Measurements from ENCODE around the gene COBL.

Gene COBL

GRCh38 chr7:51021906-51022570 lies 294.6 kb downstream of the COBL start:
- no peak for DNase-seq (ENCODE audit: low read depth in 3 of 3)

- DNase-seq (ENCODE audit: low read depth in 3 of 3): no peak
These were observed 295.7 kb downstream of the COBL start for GRCh38 chr7:51020944-51021343.

- no peak for DNase-seq (ENCODE audit: low read depth in 3 of 3)
These were observed 296.4 kb downstream of the COBL start for GRCh38 chr7:51019891-51020870.

GRCh38 chr7:51019191-51019844 lies 297.3 kb downstream of the COBL start:
- DNase-seq (ENCODE audit: low read depth in 3 of 3): no peak

GRCh38 chr7:51017576-51018535 lies 298.8 kb downstream of the COBL start:
- no peak for DNase-seq (ENCODE audit: low read depth in 3 of 3)

GRCh38 chr7:51016546-51016945 lies 300.1 kb downstream of the COBL start:
- no peak for DNase-seq (ENCODE audit: low read depth in 3 of 3)

GRCh38 chr7:51015581-51015980 lies 301.0 kb downstream of the COBL start:
- no peak for DNase-seq (ENCODE audit: low read depth in 3 of 3)

GRCh38 chr7:51014811-51015210 lies 301.8 kb downstream of the COBL start:
- no peak for DNase-seq (ENCODE audit: low read depth in 3 of 3)

GRCh38 chr7:51013861-51014511 lies 302.6 kb downstream of the COBL start:
- no peak for DNase-seq (ENCODE audit: low read depth in 3 of 3)

GRCh38 chr7:51013218-51013786 lies 303.3 kb downstream of the COBL start:
- no peak for DNase-seq (ENCODE audit: low read depth in 3 of 3)

- DNase-seq (ENCODE audit: low read depth in 3 of 3): no peak
These were observed 303.9 kb downstream of the COBL start for GRCh38 chr7:51012569-51013217.

- no peak for DNase-seq (ENCODE audit: low read depth in 3 of 3)
These were observed 304.8 kb downstream of the COBL start for GRCh38 chr7:51011710-51012350.

- DNase-seq (ENCODE audit: low read depth in 3 of 3): no peak
These were observed 306.1 kb downstream of the COBL start for GRCh38 chr7:51010534-51010933.

- no peak for DNase-seq (ENCODE audit: low read depth in 3 of 3)
These were observed 306.7 kb downstream of the COBL start for GRCh38 chr7:51009716-51010496.

GRCh38 chr7:51007551-51008505 lies 308.8 kb downstream of the COBL start:
- no peak for DNase-seq (ENCODE audit: low read depth in 3 of 3)

GRCh38 chr7:51006483-51007235 lies 309.9 kb downstream of the COBL start:
- no peak for DNase-seq (ENCODE audit: low read depth in 3 of 3)

- DNase-seq (ENCODE audit: low read depth in 3 of 3): no peak
These were observed 311.5 kb downstream of the COBL start for GRCh38 chr7:51005074-51005473.
